A673 (cell line): ENCODE measurements around the gene EPSTI1. TPM values are rescaled to one million over a fixed set of nuclear protein-coding genes. Genes with fewer than 3 reads are reported as not detected.

Experiments
- BruUV-seq: library from RNA; stranded (reverse); fragments of 400-500 nt; replicated peaks from 2 replicates; lab custom pipeline; 2021; lab: Mats Ljungman, UMichigan
- CTCF ChIA-PET: fragments of 300-600 bp; sonication (Branson Sonifier 250); formaldehyde crosslinking; loops from one replicate; lab custom pipeline; 2022; ENCODE audit warnings: antibody characterized with exemption; lab: Charles Lee
- POLR2A ChIA-PET: fragments of 300-600 bp; sonication (Branson Sonifier 250); formaldehyde crosslinking; loops from one replicate; lab custom pipeline; 2022; ENCODE audit warnings: antibody characterized with exemption; ENCODE audit not compliant: low non-redundant PET; lab: Charles Lee
- DNase-seq: peaks from one replicate; pipeline ENCODE4 v3.0.0-alpha.2; 2015; ENCODE audit warnings: low spot score
- H3K27ac ChIP-seq: fragments of 200-600 bp; sonication (generic); 2 replicates; pipeline ENCODE4 v1.5.1; 2016; ENCODE audit warnings: mixed run types, low read depth, mild to moderate bottlenecking, mixed read lengths, antibody characterized with exemption, low read length; ENCODE audit not compliant: poor library complexity, severe bottlenecking
- H3K27me3 ChIP-seq: fragments of 200-600 bp; sonication (generic); replicated peaks from 2 replicates; pipeline ENCODE4 v1.6.1; 2017; ENCODE audit warnings: mixed run types, low read depth, mild to moderate bottlenecking, mixed read lengths, antibody characterized with exemption, low read length; ENCODE audit not compliant: insufficient read depth, poor library complexity
- H3K36me3 ChIP-seq: fragments of 200-600 bp; sonication (generic); 2 replicates; pipeline ENCODE4 v1.6.1; 2016; ENCODE audit warnings: mixed run types, mild to moderate bottlenecking, mixed read lengths, antibody characterized with exemption, low read length; ENCODE audit not compliant: insufficient read depth, poor library complexity, severe bottlenecking
- H3K4me1 ChIP-seq: fragments of 200-600 bp; sonication (generic); 2 replicates; pipeline ENCODE4 v1.6.1; 2017; ENCODE audit warnings: mixed run types, mild to moderate bottlenecking, mixed read lengths, antibody characterized with exemption, low read length; ENCODE audit not compliant: insufficient read depth, poor library complexity, severe bottlenecking
- H3K4me3 ChIP-seq: fragments of 200-600 bp; sonication (generic); 2 replicates; pipeline ENCODE4 v1.5.1; 2016; ENCODE audit warnings: low read depth, mixed run types, mild to moderate bottlenecking, mixed read lengths, low read length; ENCODE audit not compliant: poor library complexity, severe bottlenecking
- H3K9me3 ChIP-seq: fragments of 200-600 bp; sonication (generic); 2 replicates; pipeline ENCODE4 v1.6.1; 2016; ENCODE audit warnings: mixed run types, low read depth, mild to moderate bottlenecking, mixed read lengths, antibody characterized with exemption, low read length; ENCODE audit not compliant: poor library complexity, severe bottlenecking
- EZH2 ChIP-seq: fragments of 200-600 bp; sonication (generic); IDR thresholded peaks from 2 replicates; pipeline ENCODE4 v1.6.1; 2017; ENCODE audit warnings: borderline replicate concordance, low read depth, mild to moderate bottlenecking, mixed read lengths, antibody characterized with exemption, low read length; ENCODE audit not compliant: poor library complexity, severe bottlenecking
- intact Hi-C: fragments of 100-400 bp; cut with micrococcal nuclease; formaldehyde crosslinking; loops from one replicate; pipeline ENCODE4 v1.10.0; 2022; ENCODE audit not compliant: unreplicated experiment
- total RNA-seq: library from RNA; stranded (reverse); gene quantifications from 2 replicates; pipeline ENCODE4 v1.2.3, GENCODE V29; 2021
- TF ChIP-seq, protein P1 (sequence below): fragments of 300-800, 200-600 bp; sonication (generic); conservative IDR thresholded peaks from 2 replicates; pipeline ENCODE4 v1.5.1; 2017; ENCODE audit warnings: low read depth, mild to moderate bottlenecking, antibody characterized with exemption, low read length, moderate library complexity, mixed read lengths

Gene EPSTI1
- total RNA-seq, 1 experiment from 2014 or later, result not detected

DNA sequence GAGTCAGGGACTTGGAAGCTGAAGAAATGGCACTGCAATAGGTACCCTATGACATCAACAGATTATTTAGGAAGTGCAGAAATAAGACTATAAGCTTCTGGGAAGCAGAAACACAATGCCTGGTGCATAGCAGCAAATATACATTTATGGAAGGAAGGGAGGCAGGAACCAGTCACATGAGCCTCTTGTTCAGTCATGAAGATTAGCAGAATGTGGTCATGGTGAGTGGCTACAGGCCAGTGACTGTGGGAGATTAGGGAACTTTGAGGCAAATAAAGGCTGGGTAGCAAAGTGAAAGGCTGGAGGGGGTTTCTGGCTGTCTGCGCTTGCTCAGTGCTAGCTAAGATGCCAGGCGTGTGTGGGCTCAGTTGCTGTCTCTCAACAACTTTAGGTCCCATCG is 96.3 kb downstream of the EPSTI1 start:
- Histone ChIP-seq H3K4me3 (no peak overlapping the region), H3K9me3 (no peaks in the 10 kb centered on the region), H3K4me1 (no peaks in the 10 kb centered on the region), H3K27ac (no peak overlapping the region), H3K36me3 (no peaks in the 10 kb centered on the region), H3K27me3 (no peaks in the 10 kb centered on the region)
- intact Hi-C loops, result no loop called here
- no TSS peak for BruUV-seq
- CTCF ChIA-PET, result no interaction called here
- POLR2A ChIA-PET, result no interaction called here
- TF ChIP-seq EZH2, result no peak
- TF ChIP-seq, protein P1, sequence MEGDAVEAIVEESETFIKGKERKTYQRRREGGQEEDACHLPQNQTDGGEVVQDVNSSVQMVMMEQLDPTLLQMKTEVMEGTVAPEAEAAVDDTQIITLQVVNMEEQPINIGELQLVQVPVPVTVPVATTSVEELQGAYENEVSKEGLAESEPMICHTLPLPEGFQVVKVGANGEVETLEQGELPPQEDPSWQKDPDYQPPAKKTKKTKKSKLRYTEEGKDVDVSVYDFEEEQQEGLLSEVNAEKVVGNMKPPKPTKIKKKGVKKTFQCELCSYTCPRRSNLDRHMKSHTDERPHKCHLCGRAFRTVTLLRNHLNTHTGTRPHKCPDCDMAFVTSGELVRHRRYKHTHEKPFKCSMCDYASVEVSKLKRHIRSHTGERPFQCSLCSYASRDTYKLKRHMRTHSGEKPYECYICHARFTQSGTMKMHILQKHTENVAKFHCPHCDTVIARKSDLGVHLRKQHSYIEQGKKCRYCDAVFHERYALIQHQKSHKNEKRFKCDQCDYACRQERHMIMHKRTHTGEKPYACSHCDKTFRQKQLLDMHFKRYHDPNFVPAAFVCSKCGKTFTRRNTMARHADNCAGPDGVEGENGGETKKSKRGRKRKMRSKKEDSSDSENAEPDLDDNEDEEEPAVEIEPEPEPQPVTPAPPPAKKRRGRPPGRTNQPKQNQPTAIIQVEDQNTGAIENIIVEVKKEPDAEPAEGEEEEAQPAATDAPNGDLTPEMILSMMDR, result no peak
- no peak for DNase-seq

DNA sequence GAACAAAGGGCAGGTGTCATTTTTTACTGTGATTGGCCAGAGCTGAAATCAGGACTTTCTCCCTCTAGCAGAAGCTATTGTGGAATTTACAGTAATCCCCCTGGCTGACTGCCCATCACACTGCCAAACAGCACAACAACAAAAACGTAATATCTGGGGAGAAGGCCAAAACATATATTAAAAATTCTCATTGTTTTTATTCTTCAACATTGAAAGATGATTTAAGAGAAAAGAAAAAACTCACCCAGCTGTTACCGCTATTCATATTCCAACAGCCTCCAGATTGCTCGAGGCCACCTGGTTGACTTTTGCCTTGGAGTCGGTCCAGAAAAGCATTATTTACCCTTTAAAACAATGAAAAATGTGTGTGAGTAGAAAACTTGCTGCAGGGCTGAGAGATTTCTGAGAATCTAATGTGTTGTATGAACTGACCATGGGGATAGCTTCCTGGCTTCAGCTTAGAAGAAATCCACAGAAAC is 97.2 kb downstream of the EPSTI1 start:
- Histone ChIP-seq H3K36me3 (no peaks in the 10 kb centered on the region), H3K4me3 (no peak overlapping the region), H3K4me1 (no peaks in the 10 kb centered on the region), H3K9me3 (no peaks in the 10 kb centered on the region), H3K27ac (no peak overlapping the region), H3K27me3 (no peaks in the 10 kb centered on the region)
- TF ChIP-seq, protein P1, result no peak
- no peak for TF ChIP-seq EZH2
- CTCF ChIA-PET, result no interaction called here
- DNase-seq, result no peak
- intact Hi-C loops, result no loop called here
- POLR2A ChIA-PET, result no interaction called here
- BruUV-seq, result no TSS peak

DNA sequence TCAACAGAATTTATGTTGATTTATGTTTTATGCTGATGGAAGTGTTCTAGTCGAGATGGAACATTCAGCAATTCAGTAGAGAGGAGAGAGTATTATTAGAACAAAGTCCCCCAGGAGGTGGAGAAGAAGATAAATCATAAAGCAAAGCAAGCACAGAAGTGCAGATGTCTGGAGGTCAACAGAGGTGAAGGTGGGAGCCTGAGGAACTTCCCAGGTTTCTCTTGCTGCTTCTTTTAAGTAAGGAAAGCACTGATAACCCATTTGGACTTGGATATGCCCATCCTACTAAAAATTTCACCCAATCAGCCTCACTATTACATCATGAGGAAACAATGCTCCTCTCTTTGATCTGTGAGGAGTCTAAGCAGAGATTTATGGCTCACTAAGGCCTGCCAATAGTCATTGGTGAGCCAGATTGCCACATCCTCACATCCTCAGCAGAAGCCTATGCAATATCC is 98.8 kb downstream of the EPSTI1 start:
- H3K27me3 ChIP-seq, result no peaks in the 10 kb centered on the region

More for the DNA sequence above, 98.8 kb downstream of the EPSTI1 start:
- intact Hi-C loops, result no loop called here
- no TSS peak for BruUV-seq
- H3K4me1 ChIP-seq, result no peaks in the 10 kb centered on the region
- POLR2A ChIA-PET, result no interaction called here
- no peak for DNase-seq
- CTCF ChIA-PET, result no interaction called here
- TF ChIP-seq, protein P1, result no peak
- TF ChIP-seq EZH2, result no peak
- no peak overlapping the region for H3K27ac ChIP-seq
- no peak overlapping the region for H3K4me3 ChIP-seq
- H3K36me3 ChIP-seq, result no peaks in the 10 kb centered on the region
- H3K9me3 ChIP-seq, result no peaks in the 10 kb centered on the region
